ENCODE measurements around the gene DYNC1LI1.
"Not testable (repeated sequence)": the region's sequence is repeated elsewhere in the genome, so short reads cannot be mapped to it uniquely, and the experiment has no call there.

DYNC1LI1 gene

GRCh38 chr3:32578669-32579068 lies 8.0 kb upstream of the DYNC1LI1 start:
- not testable (repeated sequence) for DNase-seq

- DNase-seq = no peak
Measured at GRCh38 chr3:32577581-32578556, 7.2 kb upstream of the DYNC1LI1 start.

DNA sequence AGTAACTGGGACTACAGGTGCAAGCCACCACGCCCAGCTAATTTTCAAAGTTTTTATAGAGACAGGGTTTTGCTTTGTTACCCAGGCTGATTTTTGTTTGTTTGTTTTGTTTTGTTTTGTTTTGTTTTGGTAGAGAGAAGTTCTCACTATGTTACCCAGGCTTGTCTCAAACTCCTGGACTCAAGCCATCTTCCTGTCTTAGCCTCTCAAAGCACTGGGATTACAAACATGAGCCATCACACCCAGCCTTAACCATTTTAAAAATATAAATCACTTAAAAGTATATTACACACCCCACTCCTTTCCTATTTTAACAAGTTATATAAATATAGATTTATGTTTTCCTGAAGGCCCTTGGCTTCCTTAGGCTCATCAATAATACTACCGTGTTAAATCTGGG lies 6.5 kb upstream of the DYNC1LI1 start:
- DNase-seq = no peak

GRCh38 chr3:32575451-32576113 lies 4.9 kb upstream of the DYNC1LI1 start:
- DNase-seq = no peak

DNA sequence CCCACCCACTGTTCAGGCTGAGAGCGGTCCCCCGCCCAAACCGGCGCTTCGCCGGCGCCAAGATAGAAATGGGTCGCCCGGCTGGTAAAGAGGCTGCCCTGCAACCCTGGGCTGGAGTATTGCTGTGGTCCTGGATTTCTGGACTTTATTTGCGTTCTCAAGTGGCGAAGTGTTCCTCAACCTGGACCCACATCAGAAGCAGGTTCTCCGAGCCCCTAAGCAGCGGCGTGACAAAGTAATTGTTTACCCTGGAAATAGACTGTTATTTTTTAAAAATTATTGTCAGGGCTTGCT lies 481 bp upstream of the DYNC1LI1 start:
- DNase-seq = no peak

- peak; percentile 61 for DNase-seq
Measured at GRCh38 chr3:32569540-32570420, 878 bp downstream of the DYNC1LI1 start.

GRCh38 chr3:32568953-32569352 lies 1.7 kb downstream of the DYNC1LI1 start:
- no peak for DNase-seq

- no peak for DNase-seq
Measured at GRCh38 chr3:32564195-32564594, 6.5 kb downstream of the DYNC1LI1 start.

DNA sequence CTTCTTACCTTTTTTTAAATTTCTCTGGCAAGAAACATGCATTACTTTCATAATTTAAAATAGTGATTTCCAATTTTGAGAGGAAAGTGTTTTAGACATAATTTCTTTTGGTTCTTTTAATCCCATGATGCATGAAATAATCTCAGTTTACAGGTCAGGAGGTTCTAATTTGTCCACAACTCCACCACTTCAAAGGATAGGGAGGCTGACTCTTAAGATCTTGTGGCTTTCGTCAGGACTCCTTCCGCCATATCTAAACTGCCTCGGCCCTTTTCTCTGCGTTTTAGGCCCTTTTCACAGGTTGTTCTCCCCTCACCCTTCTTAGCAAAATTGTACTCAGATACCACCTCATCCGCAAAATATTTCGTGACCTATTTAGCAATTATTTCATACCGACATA lies 8.0 kb downstream of the DYNC1LI1 start:
- no peak for DNase-seq

DNA sequence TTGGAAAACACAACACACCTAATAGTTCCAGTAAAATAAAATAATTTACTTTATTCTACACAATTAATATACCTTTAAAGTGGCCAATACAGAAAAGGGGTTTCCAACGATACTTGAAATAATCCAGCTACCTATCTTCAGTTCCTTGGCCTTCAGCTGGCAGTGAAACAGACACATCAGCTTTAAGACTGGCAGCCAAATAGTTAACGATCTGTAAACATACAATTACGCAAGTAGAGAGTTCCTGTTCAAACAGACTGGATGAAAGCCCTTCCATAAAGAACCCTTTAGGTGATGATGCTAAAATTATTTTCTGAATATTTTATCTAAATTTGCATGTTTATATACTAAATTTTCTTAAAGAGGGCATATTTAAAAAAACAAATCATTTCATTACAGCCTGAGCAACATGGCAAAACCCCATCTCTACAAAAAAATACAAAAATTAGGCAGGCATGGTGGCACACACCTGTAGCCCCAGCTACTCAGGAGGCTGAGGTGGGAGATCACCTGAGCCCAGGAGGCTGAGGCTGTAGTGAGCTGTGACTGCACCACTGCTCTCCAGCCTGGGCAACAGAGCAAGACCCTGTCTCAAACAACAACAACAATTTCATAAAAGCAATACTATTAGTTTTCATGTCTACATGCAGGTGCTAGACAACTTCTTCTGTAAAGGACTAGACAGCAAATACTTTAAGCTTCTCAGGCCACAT lies 12.9 kb downstream of the DYNC1LI1 start:
- DNase-seq = no peak

GRCh38 chr3:32556332-32556731 lies 14.3 kb downstream of the DYNC1LI1 start:
- no peak for DNase-seq

DNA sequence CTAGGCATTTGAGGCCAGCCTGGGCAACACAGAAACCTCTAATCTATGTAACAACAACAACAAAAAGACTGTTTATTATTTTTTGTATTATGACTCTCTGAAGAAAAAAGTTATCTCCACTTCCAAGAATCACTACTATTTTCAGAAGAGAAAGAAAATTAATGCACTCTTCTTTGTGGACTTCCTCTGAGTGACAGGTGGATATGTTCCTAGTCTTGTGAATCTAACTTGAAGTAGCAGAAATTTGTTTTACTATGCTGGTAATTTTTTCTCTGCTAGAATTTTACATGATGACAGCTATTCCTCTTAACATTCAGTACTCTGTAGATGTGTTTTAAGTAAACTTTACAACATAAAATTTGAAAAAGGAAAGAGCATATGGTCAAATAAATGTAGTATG lies 16.7 kb downstream of the DYNC1LI1 start:
- no peak for DNase-seq

DNA sequence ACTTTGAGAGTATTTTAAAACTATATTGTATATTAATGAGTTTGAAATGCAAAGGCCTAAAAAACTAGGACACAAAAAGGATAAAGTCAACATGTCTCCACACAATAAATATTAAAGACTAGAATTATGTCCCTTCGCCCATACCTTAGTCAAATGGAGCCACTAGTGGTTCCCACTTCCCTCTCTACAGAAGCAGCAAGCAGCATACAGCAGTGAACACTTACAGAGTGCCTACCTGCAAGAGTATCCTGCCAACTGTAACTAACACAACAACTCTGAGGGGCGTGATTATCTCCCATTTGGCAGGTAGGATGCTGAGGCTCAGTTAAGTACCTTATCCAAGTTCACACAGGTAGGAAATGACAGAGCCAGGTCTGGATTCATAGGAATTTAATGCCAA lies 17.2 kb downstream of the DYNC1LI1 start:
- DNase-seq = no peak

GRCh38 chr3:32552013-32552412 lies 18.6 kb downstream of the DYNC1LI1 start:
- no peak for DNase-seq

DNA sequence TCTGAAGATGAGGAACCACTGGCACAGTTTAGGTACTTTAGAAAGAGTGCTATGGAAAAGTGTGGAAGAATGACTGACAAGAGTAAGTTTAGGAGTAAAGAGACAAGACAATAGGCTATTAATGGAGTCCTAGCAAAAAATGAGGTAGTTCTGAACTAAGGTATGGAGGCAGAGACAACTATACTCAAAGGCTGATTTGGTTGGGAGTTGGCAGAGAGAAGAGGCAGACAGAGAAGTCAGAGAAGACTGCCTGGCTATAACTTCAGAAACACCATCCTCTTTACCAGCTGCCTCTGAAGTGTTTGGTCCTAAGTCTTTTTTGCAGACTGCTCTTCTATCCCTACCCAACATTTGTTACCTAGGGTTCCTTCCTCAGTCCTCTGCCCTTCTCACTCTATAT lies 19.2 kb downstream of the DYNC1LI1 start:
- DNase-seq = no peak

- no peak for DNase-seq
Measured at GRCh38 chr3:32551087-32551486, 19.6 kb downstream of the DYNC1LI1 start.

DNA sequence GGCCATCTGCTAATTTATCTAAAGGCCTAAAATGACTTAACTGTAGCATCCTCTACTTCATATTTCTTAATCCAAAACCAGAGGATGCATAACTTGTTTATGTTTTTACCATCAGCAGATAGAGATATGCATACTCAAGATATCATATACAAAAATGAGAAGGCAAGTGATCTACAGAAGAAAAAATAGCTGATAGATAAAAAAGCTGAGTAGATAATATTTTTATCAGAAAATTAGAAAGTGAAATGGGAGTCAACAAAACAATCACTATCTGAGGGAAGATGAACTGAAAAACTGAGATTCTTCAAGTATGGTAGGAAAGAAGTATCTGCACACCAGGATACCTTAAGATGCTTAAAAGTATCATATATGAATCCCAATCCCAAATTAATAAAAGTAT lies 25.4 kb downstream of the DYNC1LI1 start:
- no peak for DNase-seq

GRCh38 chr3:32544894-32545293 lies 25.8 kb downstream of the DYNC1LI1 start:
- no peak for DNase-seq

- DNase-seq = no peak
Measured at GRCh38 chr3:32542807-32543206, 27.9 kb downstream of the DYNC1LI1 start.

- no peak for DNase-seq
Measured at GRCh38 chr3:32540899-32541298, 29.8 kb downstream of the DYNC1LI1 start.

DNA sequence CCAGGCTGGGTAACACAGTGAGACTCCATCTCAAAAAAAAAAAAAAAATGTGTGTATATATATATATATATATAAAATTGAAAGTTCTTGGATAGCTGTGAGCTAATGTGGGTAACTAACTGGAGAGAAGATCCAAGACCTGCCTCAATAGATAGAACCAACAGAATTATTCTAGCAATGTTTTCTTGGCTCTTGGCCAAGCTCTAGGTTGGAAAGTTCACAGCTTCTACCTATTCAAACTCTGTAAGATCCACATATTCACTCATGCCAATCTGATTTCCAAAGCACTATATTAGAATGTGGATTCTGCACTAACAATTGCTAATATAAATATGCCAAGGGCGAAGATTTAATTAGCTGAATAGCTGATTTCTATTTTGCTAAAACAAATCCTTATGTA lies 38.2 kb downstream of the DYNC1LI1 start:
- DNase-seq = no peak

DNA sequence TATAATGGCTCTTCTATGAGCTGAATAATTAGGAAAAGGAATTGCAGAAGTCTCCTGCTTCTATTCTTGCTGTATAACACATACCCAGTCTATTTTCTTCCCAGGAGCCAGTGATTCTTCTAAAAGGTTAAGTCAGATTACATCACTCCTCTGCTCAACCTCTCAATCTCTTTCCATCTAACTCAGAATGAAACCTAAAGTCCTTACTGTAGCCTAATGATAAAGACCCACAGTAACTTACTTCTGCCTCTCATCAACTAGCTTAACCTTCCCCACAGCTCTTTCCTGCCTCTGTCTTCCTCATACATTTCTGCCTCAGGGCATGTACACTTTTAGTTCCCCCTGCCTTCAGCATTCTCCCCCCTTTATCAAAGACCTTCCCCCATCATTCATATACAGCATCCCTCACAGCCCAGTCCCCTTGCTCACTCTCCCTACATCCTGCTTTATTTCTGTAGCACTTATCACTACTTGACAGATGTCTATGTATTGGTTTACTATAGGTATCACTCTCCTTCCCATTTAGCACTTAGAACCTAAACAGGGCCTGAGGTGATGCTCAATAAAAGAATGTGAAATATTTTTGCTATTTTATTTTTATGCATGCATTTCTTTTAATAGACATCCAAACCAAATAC lies 39.5 kb downstream of the DYNC1LI1 start:
- no peak for DNase-seq
